ENCODE measurements around the gene AVPR2.

AVPR2 gene

GRCh38 chrX:153930011-153930910 is 25.8 kb downstream of the AVPR2 start:
- no peak for DNase-seq

GRCh38 chrX:153931151-153931550 is 26.7 kb downstream of the AVPR2 start:
- no peak for DNase-seq

GRCh38 chrX:153931748-153932147 is 27.3 kb downstream of the AVPR2 start:
- DNase-seq = no peak

GRCh38 chrX:153932220-153932915 is 27.9 kb downstream of the AVPR2 start:
- no peak for DNase-seq

GRCh38 chrX:153933748-153934147 is 29.3 kb downstream of the AVPR2 start:
- no peak for DNase-seq

GRCh38 chrX:153934148-153934761 is 29.8 kb downstream of the AVPR2 start:
- no peak for DNase-seq

- peak in 50 of 58 donors; percentile 1 to 78 (median 50) for DNase-seq
Observed at GRCh38 chrX:153934762-153935325, 30.4 kb downstream of the AVPR2 start, which contains the start of gene NAA10. Gene NAA10 (minus strand): TSS chrX:153935037. CDS start chrX:153934904, 133 bp downstream.

- no peak for DNase-seq
Observed at GRCh38 chrX:153935326-153935851, 30.9 kb downstream of the AVPR2 start.

- no peak for DNase-seq
Observed at GRCh38 chrX:153937056-153937455, 32.6 kb downstream of the AVPR2 start.

- no peak for DNase-seq
Observed at GRCh38 chrX:153938226-153938786, 33.8 kb downstream of the AVPR2 start.

GRCh38 chrX:153939573-153939972 is 35.1 kb downstream of the AVPR2 start:
- DNase-seq = no peak

- no peak for DNase-seq
Observed at GRCh38 chrX:153941336-153942252, 37.1 kb downstream of the AVPR2 start.

GRCh38 chrX:153944140-153944799 is 39.8 kb downstream of the AVPR2 start, which contains the start of gene RENBP:
Gene RENBP (minus strand): TSS chrX:153944643. CDS start chrX:153944610, 33 bp downstream.
- DNase-seq = peak in 35 of 58 donors; percentile 3 to 61 (median 25)

GRCh38 chrX:153944800-153945150 is 40.3 kb downstream of the AVPR2 start:
- no peak for DNase-seq

GRCh38 chrX:153945956-153946943 is 41.8 kb downstream of the AVPR2 start:
- DNase-seq = no peak

- peak in 38 of 58 donors; percentile 1 to 70 (median 30) for DNase-seq
Observed at GRCh38 chrX:153947009-153947769, 42.7 kb downstream of the AVPR2 start.

- DNase-seq = no peak
Observed at GRCh38 chrX:153948002-153948466, 43.6 kb downstream of the AVPR2 start.
